ENCODE measurements around the gene CTNNBIP1.
A peak's percentile ranks its signal among the peaks of the same experiment; 100 is the strongest.

Gene CTNNBIP1

GRCh38 chr1:9844756-9845155, 65.3 kb downstream of the CTNNBIP1 start:
- Histone ChIP-seq H3K9me3 (ENCODE audit: insufficient read depth, low read depth, low read length) (peaks cover 7% of the 10 kb centered on the region), H2BK5ac (ENCODE audit: low read depth, low read length, poor library complexity) (no peak overlapping the region), H3K9ac (ENCODE audit: low read length) (no peak overlapping the region), H2BK12ac (ENCODE audit: low read length) (no peak overlapping the region), H3K23ac (ENCODE audit: low read length) (no peak overlapping the region), H3K4ac (ENCODE audit: low read depth, low read length) (no peak overlapping the region), H4K12ac (ENCODE audit: low read depth, low read length) (peak overlapping the region; percentile 22), H4K91ac (ENCODE audit: low read depth, low read length) (no peak overlapping the region), H4K8ac (ENCODE audit: low read depth, low read length) (no peak overlapping the region), H3K18ac (ENCODE audit: low read length) (no peak overlapping the region), H3K36me3 (ENCODE audit: control insufficient read depth in 1 of 2, insufficient read depth in 2 of 2, low read length in 2 of 2) (peaks cover 2 to 3% of the 10 kb centered on the region in 2 experiments), H3K27me3 (ENCODE audit: insufficient read depth, low read length) (no peaks in the 10 kb centered on the region), H3K4me3 (ENCODE audit: low read depth, low read length) (no peak overlapping the region), H3K4me2 (ENCODE audit: low read length) (no peak overlapping the region), H3K14ac (ENCODE audit: low read length) (no peak overlapping the region), H3K79me1 (ENCODE audit: low read length) (no peaks in the 10 kb centered on the region), H3K27ac (ENCODE audit: low read depth, low read length) (no peak overlapping the region), H2AK5ac (ENCODE audit: low read length) (no peak overlapping the region), H3K4me1 (ENCODE audit: control insufficient read depth in 1 of 2, insufficient read depth in 2 of 2, low read length in 2 of 2) (peaks cover 0 to 3% of the 10 kb centered on the region in 2 experiments), H2BK120ac (ENCODE audit: insufficient read depth, low read length, poor library complexity) (no peak overlapping the region), H3K79me2 (ENCODE audit: control insufficient read depth, insufficient read depth, low read length, poor library complexity) (no peaks in the 10 kb centered on the region), H2AFZ (ENCODE audit: insufficient read depth, low read length, poor library complexity) (no peak overlapping the region)
- no peak for DNase-seq
- no CpG with 5 or more reads among the region's 7 CpGs for WGBS (ENCODE audit: extremely low coverage, insufficient coverage, insufficient read length)

GRCh38 chr1:9844106-9844505, 66.0 kb downstream of the CTNNBIP1 start:
- Histone ChIP-seq H3K4me2 (ENCODE audit: low read length) (no peak overlapping the region), H3K4ac (ENCODE audit: low read depth, low read length) (no peak overlapping the region), H4K8ac (ENCODE audit: low read depth, low read length) (no peak overlapping the region), H2BK5ac (ENCODE audit: low read depth, low read length, poor library complexity) (no peak overlapping the region), H3K18ac (ENCODE audit: low read length) (no peak overlapping the region), H2AK5ac (ENCODE audit: low read length) (no peak overlapping the region), H3K36me3 (ENCODE audit: control insufficient read depth in 1 of 2, insufficient read depth in 2 of 2, low read length in 2 of 2) (peaks cover 0 to 2% of the 10 kb centered on the region in 2 experiments), H3K23ac (ENCODE audit: low read length) (no peak overlapping the region), H3K79me2 (ENCODE audit: control insufficient read depth, insufficient read depth, low read length, poor library complexity) (no peaks in the 10 kb centered on the region), H3K4me1 (ENCODE audit: control insufficient read depth in 1 of 2, insufficient read depth in 2 of 2, low read length in 2 of 2) (peaks cover 0 to 3% of the 10 kb centered on the region in 2 experiments), H4K12ac (ENCODE audit: low read depth, low read length) (no peak overlapping the region), H3K14ac (ENCODE audit: low read length) (no peak overlapping the region), H3K79me1 (ENCODE audit: low read length) (no peaks in the 10 kb centered on the region), H3K27ac (ENCODE audit: low read depth, low read length) (no peak overlapping the region), H4K91ac (ENCODE audit: low read depth, low read length) (no peak overlapping the region), H3K27me3 (ENCODE audit: insufficient read depth, low read length) (no peaks in the 10 kb centered on the region), H3K4me3 (ENCODE audit: low read depth, low read length) (peak overlapping the region; percentile 14), H2BK12ac (ENCODE audit: low read length) (no peak overlapping the region), H3K9me3 (ENCODE audit: insufficient read depth, low read depth, low read length) (peaks cover 6% of the 10 kb centered on the region), H2AFZ (ENCODE audit: insufficient read depth, low read length, poor library complexity) (no peak overlapping the region), H2BK120ac (ENCODE audit: insufficient read depth, low read length, poor library complexity) (no peak overlapping the region), H3K9ac (ENCODE audit: low read length) (no peak overlapping the region)
- DNase-seq: no peak
- no CpG with 5 or more reads among the region's 12 CpGs for WGBS (ENCODE audit: extremely low coverage, insufficient coverage, insufficient read length)

DNA sequence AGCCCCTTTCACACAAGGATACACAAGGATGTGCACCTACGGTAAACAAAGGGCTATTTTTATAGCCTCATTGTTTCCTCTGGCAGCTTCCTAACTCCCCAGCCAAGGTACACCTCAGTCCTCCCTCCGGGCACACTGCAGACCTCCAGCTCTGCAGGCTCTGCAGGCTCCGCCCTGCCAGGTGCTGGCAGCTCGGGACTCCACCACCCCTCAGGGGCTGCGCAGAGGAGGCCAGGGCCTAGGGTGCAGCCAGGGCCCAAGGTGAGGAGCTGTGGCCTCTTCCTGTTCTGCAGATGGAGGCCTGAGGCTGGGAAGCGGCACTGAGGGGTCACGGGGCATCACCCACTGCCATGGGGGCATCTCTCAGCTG, 66.5 kb downstream of the CTNNBIP1 start:
- no peak overlapping the region for H4K12ac ChIP-seq (ENCODE audit: low read depth, low read length)
- H2BK5ac ChIP-seq (ENCODE audit: low read depth, low read length, poor library complexity): no peak overlapping the region
- no peak overlapping the region for H2AFZ ChIP-seq (ENCODE audit: insufficient read depth, low read length, poor library complexity)
- H3K23ac ChIP-seq (ENCODE audit: low read length): no peak overlapping the region
- H4K91ac ChIP-seq (ENCODE audit: low read depth, low read length): no peak overlapping the region
- no peaks in the 10 kb centered on the region for H3K27me3 ChIP-seq (ENCODE audit: insufficient read depth, low read length)
- H3K4me3 ChIP-seq (ENCODE audit: low read depth, low read length): no peak overlapping the region
- H4K8ac ChIP-seq (ENCODE audit: low read depth, low read length): no peak overlapping the region
- no peak for DNase-seq
- WGBS (ENCODE audit: extremely low coverage, insufficient coverage, insufficient read length): no CpG with 5 or more reads among the region's 7 CpGs
- H3K79me1 ChIP-seq (ENCODE audit: low read length): no peaks in the 10 kb centered on the region
- H3K4me2 ChIP-seq (ENCODE audit: low read length): no peak overlapping the region
- no peak overlapping the region for H2AK5ac ChIP-seq (ENCODE audit: low read length)
- H2BK120ac ChIP-seq (ENCODE audit: insufficient read depth, low read length, poor library complexity): no peak overlapping the region
- no peak overlapping the region for H3K9ac ChIP-seq (ENCODE audit: low read length)
- H3K4me1 ChIP-seq (ENCODE audit: control insufficient read depth in 1 of 2, insufficient read depth in 2 of 2, low read length in 2 of 2): peaks cover 0 to 3% of the 10 kb centered on the region in 2 experiments
- no peaks in the 10 kb centered on the region for H3K79me2 ChIP-seq (ENCODE audit: control insufficient read depth, insufficient read depth, low read length, poor library complexity)
- H3K14ac ChIP-seq (ENCODE audit: low read length): no peak overlapping the region
- peaks cover 0 to 2% of the 10 kb centered on the region in 2 experiments for H3K36me3 ChIP-seq (ENCODE audit: control insufficient read depth in 1 of 2, insufficient read depth in 2 of 2, low read length in 2 of 2)
- H2BK12ac ChIP-seq (ENCODE audit: low read length): no peak overlapping the region
- H3K18ac ChIP-seq (ENCODE audit: low read length): no peak overlapping the region
- no peak overlapping the region for H3K4ac ChIP-seq (ENCODE audit: low read depth, low read length)
- no peak overlapping the region for H3K27ac ChIP-seq (ENCODE audit: low read depth, low read length)
- H3K9me3 ChIP-seq (ENCODE audit: insufficient read depth, low read depth, low read length): peaks cover 5% of the 10 kb centered on the region

DNA sequence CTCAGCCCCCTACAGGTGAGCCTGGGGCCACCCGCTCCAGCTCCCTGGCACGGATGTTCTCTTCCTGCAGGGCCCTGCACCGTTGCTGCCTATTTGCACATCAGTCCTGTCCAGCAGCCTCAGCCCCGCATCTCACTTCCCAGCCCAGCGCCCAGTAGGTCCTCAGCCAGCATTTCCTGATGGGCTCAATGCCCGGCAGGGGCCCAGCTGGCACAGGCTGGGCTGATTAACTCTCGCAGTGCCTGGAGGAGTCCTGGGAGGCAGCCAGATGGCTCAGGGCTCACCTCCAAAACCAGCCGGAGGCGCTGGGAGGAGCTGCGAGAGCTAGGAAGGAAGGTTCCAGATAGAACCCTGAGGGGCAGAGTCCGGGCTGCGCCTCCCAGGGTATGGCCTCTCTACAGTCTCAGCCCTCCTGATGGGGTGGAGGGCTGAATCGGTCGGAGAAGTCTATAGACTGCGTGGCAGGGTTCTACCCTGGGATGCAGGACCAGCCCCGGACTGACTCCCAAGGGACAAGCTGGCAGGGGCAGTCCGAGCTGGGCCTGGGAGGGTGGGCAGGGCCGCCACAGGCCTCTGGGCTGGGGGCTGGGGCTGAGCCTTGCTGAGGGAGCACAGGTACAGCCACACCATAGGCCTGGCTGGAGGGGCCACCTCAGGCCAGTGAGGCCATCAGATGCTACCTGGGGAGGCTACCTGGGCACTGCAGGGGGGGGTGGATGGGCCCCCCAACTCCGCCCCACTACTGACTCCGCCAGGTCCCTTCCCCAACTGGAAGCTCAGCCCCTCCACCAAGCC, 67.1 kb downstream of the CTNNBIP1 start:
- H3K4me1 ChIP-seq (ENCODE audit: control insufficient read depth in 1 of 2, insufficient read depth in 2 of 2, low read length in 2 of 2): peaks cover 0 to 3% of the 10 kb centered on the region in 2 experiments
- H3K14ac ChIP-seq (ENCODE audit: low read length): no peak overlapping the region
- no peak overlapping the region for H3K27ac ChIP-seq (ENCODE audit: low read depth, low read length)
- no peaks in the 10 kb centered on the region for H3K36me3 ChIP-seq (ENCODE audit: control insufficient read depth in 1 of 2, insufficient read depth in 2 of 2, low read length in 2 of 2)
- WGBS (ENCODE audit: extremely low coverage, insufficient coverage, insufficient read length): no CpG with 5 or more reads among the region's 20 CpGs
- no peaks in the 10 kb centered on the region for H3K27me3 ChIP-seq (ENCODE audit: insufficient read depth, low read length)
- no peak overlapping the region for H4K91ac ChIP-seq (ENCODE audit: low read depth, low read length)
- no peak overlapping the region for H2AFZ ChIP-seq (ENCODE audit: insufficient read depth, low read length, poor library complexity)
- no peak overlapping the region for H2BK120ac ChIP-seq (ENCODE audit: insufficient read depth, low read length, poor library complexity)
- H4K12ac ChIP-seq (ENCODE audit: low read depth, low read length): no peak overlapping the region
- H3K4me3 ChIP-seq (ENCODE audit: low read depth, low read length): no peak overlapping the region
- no peak overlapping the region for H3K18ac ChIP-seq (ENCODE audit: low read length)
- no peak overlapping the region for H3K4me2 ChIP-seq (ENCODE audit: low read length)
- no peak overlapping the region for H2BK5ac ChIP-seq (ENCODE audit: low read depth, low read length, poor library complexity)
- no peaks in the 10 kb centered on the region for H3K79me1 ChIP-seq (ENCODE audit: low read length)
- H4K8ac ChIP-seq (ENCODE audit: low read depth, low read length): no peak overlapping the region
- H3K4ac ChIP-seq (ENCODE audit: low read depth, low read length): no peak overlapping the region
- DNase-seq: no peak
- no peak overlapping the region for H2BK12ac ChIP-seq (ENCODE audit: low read length)
- H3K23ac ChIP-seq (ENCODE audit: low read length): no peak overlapping the region
- no peaks in the 10 kb centered on the region for H3K79me2 ChIP-seq (ENCODE audit: control insufficient read depth, insufficient read depth, low read length, poor library complexity)
- H3K9ac ChIP-seq (ENCODE audit: low read length): no peak overlapping the region
- H2AK5ac ChIP-seq (ENCODE audit: low read length): no peak overlapping the region
- H3K9me3 ChIP-seq (ENCODE audit: insufficient read depth, low read depth, low read length): peaks cover 4% of the 10 kb centered on the region
